H9 (cell line): ENCODE measurements around the gene DAAM1. TPM values are rescaled to one million over a fixed set of nuclear protein-coding genes. Genes with fewer than 3 reads are reported as not detected.
A peak's percentile ranks its signal among the peaks of the same experiment; 100 is the strongest.

ENCODE experiments used
- DNase-seq: peaks from one replicate; pipeline ENCODE4 v3.0.0-alpha.2; 2017
- H2AFZ ChIP-seq: one replicate; pipeline ENCODE4 v1.6.1; 2013; ENCODE audit warnings: mild to moderate bottlenecking, low read length, control low read depth, moderate library complexity
- H2AK5ac ChIP-seq: 2 replicates; pipeline ENCODE4 v1.6.1; 2013; ENCODE audit warnings: low read length, control low read depth, mixed read lengths; ENCODE audit not compliant: insufficient read length
- H2BK120ac ChIP-seq: one replicate; pipeline ENCODE4 v1.6.1; 2013; ENCODE audit warnings: low read depth, mild to moderate bottlenecking, low read length, control low read depth, inconsistent platforms; ENCODE audit not compliant: poor library complexity, severe bottlenecking
- H2BK12ac ChIP-seq: 2 replicates; pipeline ENCODE4 v1.6.1; 2013; ENCODE audit warnings: low read length, control low read depth, mixed read lengths, low read depth; ENCODE audit not compliant: insufficient read length
- H2BK15ac ChIP-seq: 2 replicates; pipeline ENCODE4 v1.6.1; 2013; ENCODE audit warnings: low read depth, low read length, control low read depth
- H2BK20ac ChIP-seq: one replicate; pipeline ENCODE4 v1.6.1; 2013; ENCODE audit warnings: low read depth, mild to moderate bottlenecking, low read length, control low read depth, inconsistent platforms; ENCODE audit not compliant: poor library complexity, severe bottlenecking
- H2BK5ac ChIP-seq: 2 replicates; pipeline ENCODE4 v1.6.1; 2013; ENCODE audit warnings: low read length, control low read depth, mixed read lengths; ENCODE audit not compliant: insufficient read length
- H3K14ac ChIP-seq: 2 replicates; pipeline ENCODE4 v1.6.1; 2013; ENCODE audit warnings: low read length, control low read depth; ENCODE audit not compliant: insufficient read depth
- H3K18ac ChIP-seq: 2 replicates; pipeline ENCODE4 v1.6.1; 2013; ENCODE audit warnings: low read depth, mild to moderate bottlenecking, mixed read lengths, low read length, control low read depth; ENCODE audit not compliant: insufficient read length
- H3K23ac ChIP-seq: 2 replicates; pipeline ENCODE4 v1.6.1; 2013; ENCODE audit warnings: low read length, control low read depth, mixed read lengths, low read depth; ENCODE audit not compliant: insufficient read length
- H3K23me2 ChIP-seq: 2 replicates; pipeline ENCODE4 v1.6.1; 2013; ENCODE audit warnings: low read depth, mild to moderate bottlenecking, mixed read lengths, low read length, control low read depth; ENCODE audit not compliant: insufficient read length, poor library complexity, severe bottlenecking
- H3K27ac ChIP-seq: 2 replicates; pipeline ENCODE4 v1.5.1; 2013; ENCODE audit warnings: low read length, control low read depth, mixed read lengths, low read depth; ENCODE audit not compliant: insufficient read length
- H3K27me3 ChIP-seq: 2 replicates; pipeline ENCODE4 v1.6.1; 2013; ENCODE audit warnings: low read length, control low read depth, inconsistent platforms; ENCODE audit not compliant: insufficient read depth
- H3K4ac ChIP-seq: 2 replicates; pipeline ENCODE4 v1.6.1; 2013; ENCODE audit warnings: low read depth, mild to moderate bottlenecking, control low read depth, inconsistent platforms, low read length, moderate library complexity
- H3K4me1 ChIP-seq: 2 replicates; pipeline ENCODE4 v1.6.1; 2013; ENCODE audit warnings: low read length, control low read depth, inconsistent platforms; ENCODE audit not compliant: insufficient read depth
- H3K4me2 ChIP-seq: 2 replicates; pipeline ENCODE4 v1.6.1; 2013; ENCODE audit warnings: low read length, control low read depth, mixed read lengths; ENCODE audit not compliant: insufficient read length, insufficient read depth
- H3K56ac ChIP-seq: 2 replicates; pipeline ENCODE4 v1.6.1; 2013; ENCODE audit warnings: low read depth, mild to moderate bottlenecking, mixed read lengths, low read length, control low read depth; ENCODE audit not compliant: insufficient read length
- H3K79me1 ChIP-seq: 2 replicates; pipeline ENCODE4 v1.6.1; 2013; ENCODE audit warnings: low read depth, mild to moderate bottlenecking, moderate library complexity, low read length, control low read depth, inconsistent platforms; ENCODE audit not compliant: insufficient read depth, poor library complexity, severe bottlenecking
- H3K79me2 ChIP-seq: 2 replicates; pipeline ENCODE4 v1.6.1; 2013; ENCODE audit warnings: low read length, control low read depth, inconsistent platforms; ENCODE audit not compliant: insufficient read depth
- H3K9ac ChIP-seq: 2 replicates; pipeline ENCODE4 v1.6.1; 2013; ENCODE audit warnings: low read length, control low read depth, mixed read lengths; ENCODE audit not compliant: insufficient read length; ENCODE audit errors: extremely low read depth
- H3K9me3 ChIP-seq: one replicate; pipeline ENCODE4 v1.6.1; 2013; ENCODE audit warnings: low read depth, low read length, inconsistent platforms; ENCODE audit not compliant: control insufficient read depth
- H3T11ph ChIP-seq: one replicate; pipeline ENCODE4 v1.6.1; 2013; ENCODE audit warnings: mild to moderate bottlenecking, low read length, control low read depth, inconsistent platforms
- H4K20me1 ChIP-seq: one replicate; pipeline ENCODE4 v1.6.1; 2013; ENCODE audit not compliant: control insufficient read depth, insufficient read length, insufficient read depth
- H4K5ac ChIP-seq: 2 replicates; pipeline ENCODE4 v1.6.1; 2013; ENCODE audit warnings: low read depth, mild to moderate bottlenecking, mixed read lengths, low read length, control low read depth; ENCODE audit not compliant: insufficient read length
- H4K8ac ChIP-seq: replicated peaks from 2 replicates; pipeline ENCODE4 v1.6.1; 2013; ENCODE audit warnings: low read length, control low read depth, mixed read lengths, low read depth; ENCODE audit not compliant: insufficient read length
- H4K91ac ChIP-seq: 2 replicates; pipeline ENCODE4 v1.6.1; 2013; ENCODE audit warnings: low read depth, mild to moderate bottlenecking, moderate library complexity, mixed read lengths, low read length, control low read depth; ENCODE audit not compliant: insufficient read length
- H3K27ac Mint-ChIP-seq, 3 experiments: 2 replicates in 2 of 3; 3 replicates in 1 of 3; pipeline ENCODE4 v1.8.0; 2020 to 2021; ENCODE audit warnings: mixed read lengths in 3 of 3, mild to moderate bottlenecking in 1 of 3, moderate library complexity in 1 of 3
- H3K27me3 Mint-ChIP-seq: 2 replicates; pipeline ENCODE4 v1.8.0; 2021; ENCODE audit warnings: low read depth, mild to moderate bottlenecking, moderate library complexity, mixed read lengths
- H3K36me3 Mint-ChIP-seq, 3 experiments: 2 replicates in 2 of 3; 3 replicates in 1 of 3; pipeline ENCODE4 v1.8.0; 2020 to 2021; ENCODE audit warnings: low read depth in 3 of 3, mixed read lengths in 3 of 3; ENCODE audit not compliant: insufficient read depth in 1 of 3
- H3K4me1 Mint-ChIP-seq, 2 experiments: 2 replicates each; pipeline ENCODE4 v1.8.0; 2020; ENCODE audit warnings: mixed read lengths in 2 of 2
- H3K4me3 Mint-ChIP-seq, 2 experiments: 2 replicates in 1 of 2; 3 replicates in 1 of 2; pipeline ENCODE4 v1.8.0; 2020 to 2021; ENCODE audit warnings: mild to moderate bottlenecking in 2 of 2, mixed read lengths in 2 of 2, moderate library complexity in 1 of 2
- H3K9me3 Mint-ChIP-seq, 2 experiments: 2 replicates in 1 of 2; 3 replicates in 1 of 2; pipeline ENCODE4 v1.8.0; 2020; ENCODE audit warnings: mild to moderate bottlenecking in 2 of 2, mixed read lengths in 2 of 2, moderate library complexity in 1 of 2
- CTCF ChIP-seq: fragments of 200-600 bp; sonication (generic); conservative IDR thresholded peaks from 3 replicates; pipeline ENCODE4 v1.8.0; 2021; ENCODE audit warnings: antibody characterized with exemption, mild to moderate bottlenecking
- WGBS: extraction: QIAGEN DNeasy Blood & Tissue Kit; methylation state at CpG from one replicate; pipeline ENCODE4 v1.1.7; 2013; ENCODE audit warnings: missing lambda C conversion rate, low lambda C conversion rate, mixed read lengths; ENCODE audit not compliant: insufficient read length; ENCODE audit errors: extremely low coverage; 5-methylcytosine and 5-hydroxymethylcytosine counted together
- total RNA-seq: library from RNA; stranded (reverse); gene quantifications from 2 replicates; pipeline ENCODE4 v1.2.1, GENCODE V29; 2021

Gene DAAM1
- total RNA-seq, 1 experiment from 2014 or later = 19.5 TPM

GRCh38 chr14:59221568-59221967, 33.1 kb downstream of the DAAM1 start:
- Mint-ChIP-seq H3K27me3 (no peaks in the 10 kb centered on the region), H3K36me3 (peaks cover 0 to 3% (median 0%) of the 10 kb centered on the region in 3 experiments; a peak in 1 of 7 replicates), H3K4me1 (peaks cover 12 to 13% of the 10 kb centered on the region in 2 experiments), H3K9me3 (no peaks in the 10 kb centered on the region), H3K27ac (peak overlapping the region; percentile 3 to 76 (median 15); a peak in 3 of 7 replicates), H3K4me3 (no peak overlapping the region)
- H2BK12ac ChIP-seq = no peak overlapping the region
- H3K56ac ChIP-seq = no peak overlapping the region
- H3K27me3 ChIP-seq = no peaks in the 10 kb centered on the region
- no peak overlapping the region for H2AFZ ChIP-seq
- H3K4ac ChIP-seq = no peak overlapping the region
- H4K20me1 ChIP-seq = no peaks in the 10 kb centered on the region
- WGBS = no CpG with 5 or more reads among the region's 2 CpGs
- no peak overlapping the region for H3K27ac ChIP-seq
- TF ChIP-seq CTCF = no peak
- no peaks in the 10 kb centered on the region for H3K23me2 ChIP-seq
- 0 out of 2 replicates have a peak overlapping the region, but pooled peaks have one; percentile 21 for H3K14ac ChIP-seq
- DNase-seq = no peak
- H2BK20ac ChIP-seq = no peak overlapping the region
- H3K18ac ChIP-seq = no peak overlapping the region
- H3K9me3 ChIP-seq = no peaks in the 10 kb centered on the region
- H3K79me1 ChIP-seq = peaks cover 8% of the 10 kb centered on the region
- H3K4me2 ChIP-seq = peak overlapping the region; percentile 22
- no peak overlapping the region for H2BK5ac ChIP-seq
- H3K23ac ChIP-seq = no peak overlapping the region
- H4K91ac ChIP-seq = no peak overlapping the region
- no peak overlapping the region for H4K5ac ChIP-seq
- peak overlapping the region; percentile 78 for H4K8ac ChIP-seq
- H2AK5ac ChIP-seq = no peak overlapping the region
- peaks cover 3% of the 10 kb centered on the region; the same call in 1 of the 2 replicates for H3K79me2 ChIP-seq
- no peak overlapping the region for H3K9ac ChIP-seq
- H2BK15ac ChIP-seq = no peak overlapping the region
- H3T11ph ChIP-seq = no peak overlapping the region
- no peak overlapping the region for H2BK120ac ChIP-seq
- H3K4me1 ChIP-seq = peaks cover 10% of the 10 kb centered on the region; the same call in 1 of the 2 replicates
